IgD-negative memory B cell (primary cell): ENCODE data around the gene RNASEH2B. TPM values are rescaled to one million over a fixed set of nuclear protein-coding genes. Genes with fewer than 3 reads are reported as not detected.

Source experiments
- H3K27ac Mint-ChIP-seq, 3 donors: one replicate each; pipeline ENCODE4 v1.8.0; 2020 to 2022; ENCODE audit warnings: mild to moderate bottlenecking in 3 of 3, mixed read lengths in 3 of 3, moderate library complexity in 1 of 3
- H3K27me3 Mint-ChIP-seq: one replicate; pipeline ENCODE4 v1.8.0; 2021; ENCODE audit warnings: mixed read lengths
- H3K36me3 Mint-ChIP-seq: one replicate; pipeline ENCODE4 v1.8.0; 2020; ENCODE audit warnings: mild to moderate bottlenecking, mixed read lengths
- H3K4me1 Mint-ChIP-seq, 3 donors: one replicate each; pipeline ENCODE4 v1.8.0; 2020 to 2022; ENCODE audit warnings: mixed read lengths in 3 of 3, mild to moderate bottlenecking in 1 of 3
- H3K4me3 Mint-ChIP-seq, 4 donors: one replicate each; pipeline ENCODE4 v1.8.0; 2020 to 2022; ENCODE audit warnings: mild to moderate bottlenecking in 4 of 4, mixed read lengths in 4 of 4, moderate library complexity in 3 of 4
- H3K9me3 Mint-ChIP-seq, 3 donors: one replicate each; pipeline ENCODE4 v1.8.0; 2020 to 2021; ENCODE audit warnings: mixed read lengths in 3 of 3, mild to moderate bottlenecking in 1 of 3
- polyA plus RNA-seq: library from polyadenylated mRNA; unstranded; fragments of 300-500 nt; fragmentation: Illumina TruSeq; gene quantifications from one replicate; pipeline ENCODE4 v1.2.3, GENCODE V29; 2021

RNASEH2B gene
- polyA plus RNA-seq, 1 donor from 2014 or later: 189 TPM

- H3K4me1 Mint-ChIP-seq: peaks cover 39 to 62% (median 55%) of the 10 kb centered on the region in 3 donors
- peak overlapping the region; percentile 79 to 98 (median 81) for H3K27ac Mint-ChIP-seq
- no peaks in the 10 kb centered on the region for H3K27me3 Mint-ChIP-seq
- no peaks in the 10 kb centered on the region for H3K36me3 Mint-ChIP-seq
- H3K9me3 Mint-ChIP-seq: peaks cover 0 to 2% (median 2%) of the 10 kb centered on the region in 3 donors
- peak overlapping the region; percentile 72 to 97 (median 82) for H3K4me3 Mint-ChIP-seq
These were observed 17.2 kb upstream of the RNASEH2B start for GRCh38 chr13:50892210-50892944.

- Mint-ChIP-seq H3K9me3 (peaks cover 0 to 2% (median 2%) of the 10 kb centered on the region in 3 donors), H3K27ac (peak overlapping the region; percentile 79 to 96 (median 81)), H3K27me3 (no peaks in the 10 kb centered on the region), H3K4me1 (peaks cover 41 to 66% (median 60%) of the 10 kb centered on the region in 3 donors), H3K36me3 (no peaks in the 10 kb centered on the region), H3K4me3 (peak overlapping the region; percentile 69 to 97 (median 78))
These were observed 16.3 kb upstream of the RNASEH2B start for GRCh38 chr13:50893211-50893852.

DNA sequence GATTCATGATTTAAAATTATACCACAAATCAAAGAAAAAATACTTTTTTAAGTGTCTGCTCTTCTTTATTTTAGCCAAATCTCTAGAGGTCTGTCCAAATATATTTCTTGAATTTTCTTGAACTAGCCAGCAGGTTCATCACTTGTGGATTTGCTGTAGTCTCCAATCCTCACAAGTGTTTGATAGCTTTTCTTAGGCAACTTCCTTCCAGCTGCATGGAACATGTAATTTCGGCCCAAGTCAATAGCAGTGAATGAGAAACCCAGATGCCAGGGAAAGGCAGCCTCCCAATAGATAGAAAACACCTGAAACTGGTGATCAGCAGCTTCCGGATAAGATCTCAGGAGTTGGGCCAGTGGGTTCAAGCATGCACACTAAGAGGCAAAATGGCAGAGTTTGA is 15.6 kb upstream of the RNASEH2B start:
- Mint-ChIP-seq H3K9me3 (peaks cover 0 to 2% (median 2%) of the 10 kb centered on the region in 3 donors), H3K27ac (peak overlapping the region; percentile 79 to 96 (median 81)), H3K4me1 (peaks cover 43 to 66% (median 59%) of the 10 kb centered on the region in 3 donors), H3K4me3 (peak overlapping the region in 3 of 4 donors; percentile 69 to 97 (median 88)), H3K27me3 (no peaks in the 10 kb centered on the region), H3K36me3 (no peaks in the 10 kb centered on the region)

GRCh38 chr13:50894504-50894903 is 15.1 kb upstream of the RNASEH2B start:
- H3K4me1 Mint-ChIP-seq: peaks cover 43 to 63% (median 55%) of the 10 kb centered on the region in 3 donors
- peak overlapping the region in 1 of 3 donors; percentile 81 for H3K27ac Mint-ChIP-seq
- peaks cover 0 to 2% (median 2%) of the 10 kb centered on the region in 3 donors for H3K9me3 Mint-ChIP-seq
- H3K4me3 Mint-ChIP-seq: peak overlapping the region in 1 of 4 donors; percentile 69
- H3K27me3 Mint-ChIP-seq: no peaks in the 10 kb centered on the region
- H3K36me3 Mint-ChIP-seq: no peaks in the 10 kb centered on the region

GRCh38 chr13:50898338-50898737 is 11.3 kb upstream of the RNASEH2B start:
- H3K4me3 Mint-ChIP-seq: peak overlapping the region in 1 of 4 donors; percentile 45
- H3K9me3 Mint-ChIP-seq: peaks cover 0 to 2% (median 2%) of the 10 kb centered on the region in 3 donors
- H3K27me3 Mint-ChIP-seq: peaks cover 2% of the 10 kb centered on the region
- H3K4me1 Mint-ChIP-seq: peaks cover 17 to 36% (median 27%) of the 10 kb centered on the region in 3 donors
- H3K36me3 Mint-ChIP-seq: no peaks in the 10 kb centered on the region
- H3K27ac Mint-ChIP-seq: peak overlapping the region in 1 of 3 donors; percentile 66

GRCh38 chr13:50901701-50902100 is 7.9 kb upstream of the RNASEH2B start:
- H3K27ac Mint-ChIP-seq: no peak overlapping the region
- no peaks in the 10 kb centered on the region for H3K9me3 Mint-ChIP-seq
- H3K27me3 Mint-ChIP-seq: peaks cover 2% of the 10 kb centered on the region
- H3K36me3 Mint-ChIP-seq: no peaks in the 10 kb centered on the region
- H3K4me3 Mint-ChIP-seq: no peak overlapping the region
- peaks cover 6 to 22% (median 10%) of the 10 kb centered on the region in 3 donors for H3K4me1 Mint-ChIP-seq

- Mint-ChIP-seq H3K27ac (peak overlapping the region in 1 of 3 donors; percentile 20), H3K36me3 (no peaks in the 10 kb centered on the region), H3K4me3 (peak overlapping the region in 1 of 4 donors; percentile 3), H3K4me1 (peaks cover 6 to 18% (median 12%) of the 10 kb centered on the region in 3 donors), H3K27me3 (peaks cover 2% of the 10 kb centered on the region), H3K9me3 (no peaks in the 10 kb centered on the region)
These were observed 4.3 kb upstream of the RNASEH2B start for GRCh38 chr13:50905256-50905655.

DNA sequence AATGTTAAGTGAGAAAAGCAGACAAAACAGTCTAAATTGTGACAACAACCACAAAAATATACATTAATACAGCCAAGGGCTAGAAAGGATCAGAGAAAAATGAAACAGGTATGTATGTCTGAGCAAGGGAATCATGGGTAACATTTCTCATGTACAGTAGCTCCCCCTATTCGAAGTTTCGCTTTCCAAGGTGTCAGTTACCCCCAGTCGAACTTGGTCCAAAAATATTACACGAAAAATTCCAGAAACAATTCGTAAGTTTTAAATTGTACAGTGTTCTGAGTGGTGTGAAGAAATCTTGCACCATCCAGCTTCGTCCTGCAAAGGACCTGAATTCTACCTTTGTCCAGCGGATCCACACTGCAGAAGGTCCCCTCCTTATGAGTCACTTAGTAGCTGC is 1.8 kb upstream of the RNASEH2B start:
- Mint-ChIP-seq H3K9me3 (no peaks in the 10 kb centered on the region), H3K36me3 (no peaks in the 10 kb centered on the region), H3K27me3 (no peaks in the 10 kb centered on the region), H3K27ac (peak overlapping the region in 1 of 3 donors; percentile 64), H3K4me3 (peak overlapping the region in 1 of 4 donors; percentile 97), H3K4me1 (peaks cover 20 to 32% (median 24%) of the 10 kb centered on the region in 3 donors)

DNA sequence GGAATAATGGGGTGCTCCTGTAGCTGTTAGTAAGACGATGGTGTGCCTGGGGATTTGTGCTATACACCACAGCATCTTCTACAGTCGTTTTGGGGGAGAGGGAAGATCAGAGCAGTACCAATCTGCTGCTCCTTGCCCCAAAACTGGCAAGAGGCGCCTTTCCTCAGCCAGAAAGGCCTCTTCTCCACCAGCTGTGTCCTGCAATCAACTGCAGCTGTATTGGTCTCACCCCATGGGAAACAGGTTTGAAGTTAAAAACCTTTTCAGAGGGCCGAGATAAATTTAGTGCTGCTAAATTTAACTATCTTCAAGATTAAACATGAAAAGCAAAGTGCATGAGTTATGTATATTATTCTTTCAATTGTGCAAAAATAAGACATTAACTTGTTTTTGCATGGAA is 1.2 kb upstream of the RNASEH2B start:
- H3K4me3 Mint-ChIP-seq: peak overlapping the region in 3 of 4 donors; percentile 34 to 98 (median 97)
- no peaks in the 10 kb centered on the region for H3K36me3 Mint-ChIP-seq

DNA sequence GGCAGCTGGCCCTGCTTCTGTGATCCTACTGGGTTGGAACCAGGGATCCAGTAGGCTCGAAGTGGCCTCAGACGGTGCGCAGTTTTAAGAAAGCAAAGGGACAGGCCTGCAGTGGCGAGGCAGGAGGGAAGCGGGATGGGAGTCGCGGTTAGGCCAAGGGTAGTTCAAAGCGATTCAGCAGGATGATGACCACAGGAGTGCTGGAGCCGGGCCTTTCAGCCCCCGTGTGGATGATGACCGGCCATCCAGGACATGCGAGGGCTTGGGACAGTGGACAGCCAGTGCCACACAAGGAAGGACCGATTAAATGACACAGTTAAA is 854 bp downstream of the RNASEH2B start:
- Mint-ChIP-seq H3K4me3 (peak overlapping the region; percentile 96 to 98 (median 96)), H3K36me3 (peaks cover 2% of the 10 kb centered on the region), H3K27ac (peak overlapping the region; percentile 97 to 99 (median 97)), H3K27me3 (no peaks in the 10 kb centered on the region), H3K9me3 (no peaks in the 10 kb centered on the region), H3K4me1 (peaks cover 34 to 41% (median 41%) of the 10 kb centered on the region in 3 donors)

More for the DNA sequence above, 1.2 kb upstream of the RNASEH2B start:
- Mint-ChIP-seq H3K27me3 (no peaks in the 10 kb centered on the region), H3K27ac (peak overlapping the region in 1 of 3 donors; percentile 64), H3K9me3 (no peaks in the 10 kb centered on the region), H3K4me1 (peaks cover 20 to 32% (median 26%) of the 10 kb centered on the region in 3 donors)

GRCh38 chr13:50911081-50911631 is 1.6 kb downstream of the RNASEH2B start:
- peaks cover 2% of the 10 kb centered on the region for H3K36me3 Mint-ChIP-seq
- peak overlapping the region; percentile 96 to 98 (median 96) for H3K4me3 Mint-ChIP-seq
- peak overlapping the region; percentile 97 to 99 (median 97) for H3K27ac Mint-ChIP-seq
- H3K9me3 Mint-ChIP-seq: no peaks in the 10 kb centered on the region
- no peaks in the 10 kb centered on the region for H3K27me3 Mint-ChIP-seq
- peaks cover 40 to 46% (median 43%) of the 10 kb centered on the region in 3 donors for H3K4me1 Mint-ChIP-seq

GRCh38 chr13:50911937-50912795 is 2.6 kb downstream of the RNASEH2B start:
- H3K4me1 Mint-ChIP-seq: peaks cover 48 to 56% (median 53%) of the 10 kb centered on the region in 3 donors
- peak overlapping the region; percentile 97 to 99 (median 97) for H3K27ac Mint-ChIP-seq
- no peaks in the 10 kb centered on the region for H3K27me3 Mint-ChIP-seq
- H3K36me3 Mint-ChIP-seq: peaks cover 5% of the 10 kb centered on the region
- peak overlapping the region; percentile 96 to 98 (median 96) for H3K4me3 Mint-ChIP-seq
- no peaks in the 10 kb centered on the region for H3K9me3 Mint-ChIP-seq

GRCh38 chr13:50912851-50913250 is 3.3 kb downstream of the RNASEH2B start:
- Mint-ChIP-seq H3K4me1 (peaks cover 51 to 61% (median 55%) of the 10 kb centered on the region in 3 donors), H3K4me3 (peak overlapping the region in 1 of 4 donors; percentile 97), H3K27ac (peak overlapping the region in 2 of 3 donors; percentile 18 to 97), H3K9me3 (no peaks in the 10 kb centered on the region), H3K27me3 (no peaks in the 10 kb centered on the region), H3K36me3 (peaks cover 5% of the 10 kb centered on the region)

GRCh38 chr13:50914176-50914700 is 4.6 kb downstream of the RNASEH2B start:
- Mint-ChIP-seq H3K27me3 (no peaks in the 10 kb centered on the region), H3K4me3 (peak overlapping the region in 2 of 4 donors; percentile 24 to 31), H3K36me3 (peaks cover 9% of the 10 kb centered on the region), H3K9me3 (no peaks in the 10 kb centered on the region), H3K27ac (peak overlapping the region; percentile 57 to 93 (median 58)), H3K4me1 (peaks cover 53 to 61% (median 55%) of the 10 kb centered on the region in 3 donors)
